WTC11 (cell line): Measurements from ENCODE around the gene PTPMT1. TPM values are rescaled to one million over a fixed set of nuclear protein-coding genes. Genes with fewer than 3 reads are reported as not detected.

Source experiments
- ATAC-seq: fragments of 200-7000 bp; cut with Tn5 transposase; 2 replicates; pipeline ENCODE4 v1.10.0; 2021; ENCODE audit warnings: mild to moderate bottlenecking, moderate library complexity
- CTCF ChIA-PET: fragments of 300-600 bp; sonication (Branson Sonifier 250); formaldehyde crosslinking; loops from one replicate; lab custom pipeline; 2021; ENCODE audit warnings: antibody characterized with exemption; lab: Charles Lee
- POLR2A ChIA-PET: fragments of 350-600 bp; sonication (Branson Sonifier 250); formaldehyde crosslinking; loops from one replicate; lab custom pipeline; 2021; ENCODE audit warnings: antibody characterized with exemption; lab: Charles Lee
- DNase-seq: peaks from one replicate; pipeline ENCODE4 v3.0.0; 2021; ENCODE audit warnings: low spot score
- H3K27ac Mint-ChIP-seq: 2 replicates; pipeline ENCODE4 v1.8.0; 2021; ENCODE audit warnings: mixed read lengths
- H3K27me3 Mint-ChIP-seq: 2 replicates; pipeline ENCODE4 v1.8.0; 2021; ENCODE audit warnings: low read depth, mild to moderate bottlenecking, moderate library complexity, mixed read lengths
- H3K36me3 Mint-ChIP-seq: 2 replicates; pipeline ENCODE4 v1.8.0; 2021; ENCODE audit warnings: mixed read lengths
- H3K4me1 Mint-ChIP-seq: 2 replicates; pipeline ENCODE4 v1.8.0; 2022; ENCODE audit warnings: mixed read lengths
- H3K4me3 Mint-ChIP-seq: 2 replicates; pipeline ENCODE4 v1.8.0; 2021; ENCODE audit warnings: mild to moderate bottlenecking, moderate library complexity, mixed read lengths
- H3K9me3 Mint-ChIP-seq: 2 replicates; pipeline ENCODE4 v1.8.0; 2021; ENCODE audit warnings: mixed read lengths
- CREM ChIP-seq: sonication (generic); formaldehyde crosslinking; IDR thresholded peaks from 2 replicates; pipeline ENCODE4 v1.8.1; 2022; ENCODE audit warnings: mild to moderate bottlenecking, missing genetic modification reagents, moderate library complexity
- FOXJ3 ChIP-seq: sonication (generic); formaldehyde crosslinking; IDR thresholded peaks from 2 replicates; pipeline ENCODE4 v1.9.0; 2021; ENCODE audit warnings: missing genetic modification reagents, mild to moderate bottlenecking, borderline replicate concordance
- FOXP1 ChIP-seq: sonication (generic); formaldehyde crosslinking; IDR thresholded peaks from 2 replicates; pipeline ENCODE4 v1.8.0; 2022; ENCODE audit warnings: missing genetic modification reagents, mild to moderate bottlenecking, moderate library complexity, borderline replicate concordance
- FOXP4 ChIP-seq: sonication (generic); formaldehyde crosslinking; IDR thresholded peaks from 2 replicates; pipeline ENCODE4 v1.8.0; 2022; ENCODE audit warnings: mild to moderate bottlenecking, missing genetic modification reagents
- GABPB1 ChIP-seq: sonication (generic); formaldehyde crosslinking; IDR thresholded peaks from 2 replicates; pipeline ENCODE4 v1.8.1; 2023; ENCODE audit warnings: mild to moderate bottlenecking, missing genetic modification reagents
- MAX ChIP-seq: sonication (generic); formaldehyde crosslinking; IDR thresholded peaks from 2 replicates; pipeline ENCODE4 v1.8.0; 2022; ENCODE audit warnings: mild to moderate bottlenecking, missing genetic modification reagents
- MLX ChIP-seq: sonication (generic); formaldehyde crosslinking; IDR thresholded peaks from 2 replicates; pipeline ENCODE4 v1.8.1; 2023; ENCODE audit warnings: mild to moderate bottlenecking, missing genetic modification reagents, moderate library complexity
- NFYB ChIP-seq: sonication (generic); formaldehyde crosslinking; conservative IDR thresholded peaks from 2 replicates; pipeline ENCODE4 v1.8.0; 2022; ENCODE audit warnings: low read depth, missing genetic modification reagents
- NR1H2 ChIP-seq: sonication (generic); formaldehyde crosslinking; IDR thresholded peaks from 2 replicates; pipeline ENCODE4 v1.9.0; 2021; ENCODE audit warnings: mild to moderate bottlenecking, moderate library complexity, missing genetic modification reagents
- NR2C2 ChIP-seq: sonication (generic); formaldehyde crosslinking; IDR thresholded peaks from 2 replicates; pipeline ENCODE4 v1.8.0; 2022; ENCODE audit warnings: mild to moderate bottlenecking, missing genetic modification reagents
- OVOL2 ChIP-seq: fragments of 250-450 bp; sonication (Bioruptor Pico); IDR thresholded peaks from 2 replicates; pipeline ENCODE4 v1.9.0; 2021; ENCODE audit warnings: mild to moderate bottlenecking, borderline replicate concordance
- PRDM15 ChIP-seq: sonication (generic); formaldehyde crosslinking; IDR thresholded peaks from 2 replicates; pipeline ENCODE4 v1.8.0; 2022; ENCODE audit warnings: missing genetic modification reagents
- SMAD4 ChIP-seq: sonication (generic); formaldehyde crosslinking; IDR thresholded peaks from 2 replicates; pipeline ENCODE4 v1.8.0; 2022; ENCODE audit warnings: mild to moderate bottlenecking, missing genetic modification reagents
- ZMAT4 ChIP-seq: fragments of 250-450 bp; sonication (Bioruptor Pico); IDR thresholded peaks from 2 replicates; pipeline ENCODE4 v1.9.0; 2021; ENCODE audit warnings: mild to moderate bottlenecking
- ZNF281 ChIP-seq: sonication (generic); formaldehyde crosslinking; IDR thresholded peaks from 2 replicates; pipeline ENCODE4 v1.8.0; 2023; ENCODE audit warnings: mild to moderate bottlenecking, missing genetic modification reagents
- total RNA-seq: library from RNA; stranded (reverse); gene quantifications from 3 replicates; pipeline ENCODE4 v1.2.3, GENCODE V29; 2021

PTPMT1 gene
- total RNA-seq, 1 experiment from 2014 or later, result 49.5 TPM

GRCh38 chr11:47565340-47566148, at the start of gene PTPMT1 (continued):
- TF ChIP-seq FOXP1 (CRISPR knock-in tag) (peak; percentile 70; the same call in 1 of the 2 replicates), NR1H2 (CRISPR knock-in tag) (no peak), SMAD4 (CRISPR knock-in tag) (no peak), FOXP4 (CRISPR knock-in tag) (peak; percentile 24), ZMAT4 (CRISPR knock-in tag) (no peak), NFYB (CRISPR knock-in tag) (no peak), GABPB1 (CRISPR knock-in tag) (no peak), NR2C2 (CRISPR knock-in tag) (no peak), CREM (CRISPR knock-in tag) (peak; percentile 61; the same call in 1 of the 2 replicates)

GRCh38 chr11:47516155-47516554, 49.2 kb upstream of the PTPMT1 start:
- POLR2A ChIA-PET, result no interaction called here
- TF ChIP-seq PRDM15, result no peak
- TF ChIP-seq, all 79 proteins: peak for 0
- DNase-seq, result no peak
- Mint-ChIP-seq H3K27ac (no peak overlapping the region), H3K27me3 (no peaks in the 10 kb centered on the region), H3K4me3 (no peak overlapping the region), H3K4me1 (peaks cover 61% of the 10 kb centered on the region), H3K9me3 (no peaks in the 10 kb centered on the region), H3K36me3 (peaks cover 6% of the 10 kb centered on the region; the same call in 1 of the 2 replicates)
- CTCF ChIA-PET, result interaction anchor here (0.9 to 1.9 kb wide), 5 partner anchors 9 to 142 kb away, joined by 3 to 9 read pairs (median 4); no protein-coding TSS in a partner anchor
- ATAC-seq, result no peak

GRCh38 chr11:47516984-47517853, 48.2 kb upstream of the PTPMT1 start:
- H3K9me3 Mint-ChIP-seq, result no peaks in the 10 kb centered on the region
- CTCF ChIA-PET, result interaction anchor here (0.6 to 1.0 kb wide), 5 partner anchors 8 to 1047 kb away, joined by 3 to 7 read pairs (median 3); no protein-coding TSS in a partner anchor
- peaks cover 57% of the 10 kb centered on the region for H3K4me1 Mint-ChIP-seq
- no peak for DNase-seq
- H3K36me3 Mint-ChIP-seq, result peaks cover 2% of the 10 kb centered on the region; the same call in 1 of the 2 replicates
- TF ChIP-seq MLX (CRISPR knock-in tag) (no peak), MAX (no peak), FOXJ3 (no peak), ZNF281 (CRISPR knock-in tag) (no peak), OVOL2 (CRISPR knock-in tag) (no peak), GABPB1 (CRISPR knock-in tag) (no peak)
- H3K27me3 Mint-ChIP-seq, result no peaks in the 10 kb centered on the region
- POLR2A ChIA-PET, result interaction anchor here (0.5 kb wide), 1 partner anchor 63 kb away, joined by 3 read pairs; no protein-coding TSS in a partner anchor
- no peak for ATAC-seq
- H3K4me3 Mint-ChIP-seq, result no peak overlapping the region
- H3K27ac Mint-ChIP-seq, result peak overlapping the region; percentile 49
